Uterus (tissue), 4 donors: ENCODE results near the gene ADD3. TPM values are rescaled to one million over a fixed set of nuclear protein-coding genes. Genes with fewer than 3 reads are reported as not detected.

ENCODE experiments used
- DNase-seq, 2 donors: peaks; one replicate each; pipeline ENCODE4 v3.0.0-alpha.2; 2019 to 2020
- H3K27ac ChIP-seq, 2 donors: fragments of 200-600 bp; sonication (generic); 1 replicate in 1 of 2; 2 replicates in 1 of 2; pipeline ENCODE4 v1.5.1; 2016 to 2018
- H3K27me3 ChIP-seq, 2 donors: fragments of 200-600 bp; sonication (generic); one replicate each; pipeline ENCODE4 v1.5.1; 2018 to 2019; ENCODE audit warnings: control low read depth in 1 of 2
- H3K36me3 ChIP-seq, 2 donors: fragments of 200-600 bp; sonication (generic); one replicate each; pipeline ENCODE4 v1.5.1; 2019; ENCODE audit warnings: control low read depth in 1 of 2
- H3K4me1 ChIP-seq, 2 donors: fragments of 200-600 bp; sonication (generic); one replicate each; pipeline ENCODE4 v1.5.1; 2018 to 2019; ENCODE audit warnings: control low read depth in 1 of 2
- H3K4me3 ChIP-seq, 2 donors: fragments of 200-600 bp; sonication (generic); 1 replicate in 1 of 2; 2 replicates in 1 of 2; pipeline ENCODE4 v1.5.1; 2018 to 2019; ENCODE audit warnings: mild to moderate bottlenecking in 1 of 2
- H3K9me3 ChIP-seq, 2 donors: fragments of 200-600 bp; sonication (generic); one replicate each; pipeline ENCODE4 v1.5.1; 2019; ENCODE audit warnings: control low read depth in 1 of 2
- CTCF ChIP-seq, 4 experiments: fragments of 200-600 bp in 2 of 4; fragments of 450-650 bp in 2 of 4; sonication (generic) in 2 of 4; IDR thresholded peaks; one replicate each; pipeline ENCODE4 v1.5.1; 2016 to 2019; ENCODE audit warnings: antibody characterized with exemption in 4 of 4, mild to moderate bottlenecking in 2 of 4, moderate library complexity in 1 of 4
- POLR2A ChIP-seq, 2 donors: fragments of 450-650 bp; IDR thresholded peaks; one replicate each; pipeline ENCODE4 v1.6.1; 2016; ENCODE audit warnings: antibody characterized with exemption in 2 of 2, mild to moderate bottlenecking in 1 of 2, moderate library complexity in 1 of 2
- intact Hi-C: fragments of 100-400 bp; cut with DNase I; formaldehyde crosslinking; loops from one replicate; pipeline ENCODE4 v1.15.1; 2023; ENCODE audit warnings: low total_unique reads
- total RNA-seq, 4 donors: library from RNA; depleted of rRNA in 3 of 4; stranded (reverse); fragments of >200 nt in 3 of 4; gene quantifications; one replicate each; pipeline versions ENCODE4 v1.1.0 to v1.2.4, GENCODE V29; 2014 to 2023
- donor health status: DM: yes; HTN: yes; CAD: no.

ADD3 gene
- total RNA-seq, 4 donors from 2014 or later = 55.0 to 935 (median 92.6) TPM

- Histone ChIP-seq H3K4me3 (no peak overlapping the region), H3K9me3 (no peaks in the 10 kb centered on the region), H3K4me1 (no peaks in the 10 kb centered on the region), H3K27ac (no peak overlapping the region), H3K27me3 (no peaks in the 10 kb centered on the region), H3K36me3 (no peaks in the 10 kb centered on the region)
- no peak for TF ChIP-seq POLR2A (IDR thresholded peaks at IDR 0.05)
- no peak for TF ChIP-seq CTCF (IDR thresholded peaks at IDR 0.05)
- intact Hi-C loops = no loop called here
- DNase-seq = no peak
Measured at GRCh38 chr10:110151467-110151866, 143.7 kb downstream of the ADD3 start.

- Histone ChIP-seq H3K4me1 (no peaks in the 10 kb centered on the region), H3K27ac (no peak overlapping the region), H3K4me3 (no peak overlapping the region), H3K36me3 (no peaks in the 10 kb centered on the region), H3K9me3 (no peaks in the 10 kb centered on the region), H3K27me3 (no peaks in the 10 kb centered on the region)
- no peak for DNase-seq
- intact Hi-C loops = no loop called here
- TF ChIP-seq CTCF (IDR thresholded peaks at IDR 0.05) (no peak), POLR2A (IDR thresholded peaks at IDR 0.05) (no peak)
Measured at GRCh38 chr10:110151971-110152370, 144.2 kb downstream of the ADD3 start.

GRCh38 chr10:110153396-110153795 lies 145.6 kb downstream of the ADD3 start:
- Histone ChIP-seq H3K4me3 (no peak overlapping the region), H3K36me3 (no peaks in the 10 kb centered on the region), H3K4me1 (no peaks in the 10 kb centered on the region), H3K27me3 (no peaks in the 10 kb centered on the region), H3K9me3 (no peaks in the 10 kb centered on the region), H3K27ac (no peak overlapping the region)
- intact Hi-C loops = no loop called here
- no peak for DNase-seq
- TF ChIP-seq POLR2A (IDR thresholded peaks at IDR 0.05) (no peak), CTCF (IDR thresholded peaks at IDR 0.05) (no peak)

- DNase-seq = no peak
Measured at GRCh38 chr10:110156046-110156445, 148.3 kb downstream of the ADD3 start.

GRCh38 chr10:110158051-110159005 lies 150.5 kb downstream of the ADD3 start:
- no peaks in the 10 kb centered on the region for H3K27me3 ChIP-seq
- intact Hi-C loops = no loop called here
- no peaks in the 10 kb centered on the region for H3K4me1 ChIP-seq
- H3K27ac ChIP-seq = no peak overlapping the region
- H3K36me3 ChIP-seq = no peaks in the 10 kb centered on the region
- DNase-seq = no peak
- TF ChIP-seq CTCF (IDR thresholded peaks at IDR 0.05) = no peak
- no peak for TF ChIP-seq POLR2A (IDR thresholded peaks at IDR 0.05)
- no peaks in the 10 kb centered on the region for H3K9me3 ChIP-seq
- no peak overlapping the region for H3K4me3 ChIP-seq

More at GRCh38 chr10:110156046-110156445, 148.3 kb downstream of the ADD3 start:
- Histone ChIP-seq H3K27me3 (no peaks in the 10 kb centered on the region), H3K4me1 (no peaks in the 10 kb centered on the region), H3K4me3 (no peak overlapping the region), H3K27ac (no peak overlapping the region), H3K36me3 (no peaks in the 10 kb centered on the region), H3K9me3 (no peaks in the 10 kb centered on the region)
- intact Hi-C loops = no loop called here
- TF ChIP-seq POLR2A (IDR thresholded peaks at IDR 0.05) = no peak
